ENCODE results near the gene PDZD4. TPM values are rescaled to one million over a fixed set of nuclear protein-coding genes. Genes with fewer than 3 reads are reported as not detected.

Gene PDZD4
- polyA plus RNA-seq, 1 of the 3 experiments (the other 2 are of a cell fraction), result 1.9 TPM

DNA sequence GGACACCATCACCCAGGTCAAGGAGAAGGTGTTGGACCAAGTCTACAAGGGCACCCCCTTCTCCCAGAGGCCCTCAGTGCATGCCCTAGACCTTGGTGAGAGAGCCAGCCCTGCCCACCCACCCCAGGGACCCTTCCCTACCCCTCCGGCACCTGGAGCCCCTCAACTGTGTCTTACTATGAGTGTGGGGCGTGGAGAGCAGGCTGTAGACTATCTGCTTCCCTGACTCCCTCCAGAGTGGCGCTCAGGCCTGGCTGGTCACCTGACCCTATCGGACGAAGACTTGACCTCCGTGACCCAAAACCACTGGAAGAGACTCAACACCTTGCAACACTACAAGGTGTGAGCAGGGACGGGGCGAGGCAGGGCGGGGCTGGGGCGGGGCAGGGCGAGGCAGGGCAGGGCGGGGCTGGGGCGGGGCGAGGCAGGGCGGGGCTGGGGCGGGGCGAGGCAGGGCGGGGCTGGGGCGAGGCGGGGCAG, 54.2 kb downstream of the PDZD4 start:
- CTCF ChIA-PET, result no interaction called here
- Histone ChIP-seq H3K4me3 (ENCODE audit: low read depth in 2 of 2, low read length in 1 of 2) (no peak overlapping the region), H3F3A (replicated peaks; ENCODE audit: insufficient read depth) (no peaks in the 10 kb centered on the region), H3K9ac (no peak overlapping the region), H3K4me2 (no peak overlapping the region), H3K27ac (ENCODE audit: low read depth in 2 of 2, low read length in 1 of 2) (no peak overlapping the region), H3K4me1 (ENCODE audit: control insufficient read depth in 1 of 2, insufficient read depth in 2 of 2, low read depth in 1 of 2, low read length in 1 of 2) (peaks cover 0 to 7% of the 10 kb centered on the region in 2 experiments; a peak in 1 of 4 replicates), H4K20me1 (ENCODE audit: insufficient read depth) (no peaks in the 10 kb centered on the region), H3K9me3 (no peaks in the 10 kb centered on the region), H3K36me3 (replicated peaks in 1 of 2; ENCODE audit: control insufficient read depth in 1 of 2, insufficient read depth in 2 of 2, low read length in 1 of 2) (no peaks in the 10 kb centered on the region), H3K27me3 (ENCODE audit: insufficient read depth) (no peaks in the 10 kb centered on the region), H3K9me2 (no peaks in the 10 kb centered on the region), H2AFZ (ENCODE audit: low read depth) (no peak overlapping the region), H3K79me2 (ENCODE audit: insufficient read depth) (no peaks in the 10 kb centered on the region)
- POLR2A ChIA-PET, result no interaction called here
- 64% methylated on average over 20 of the region's 20 CpGs for WGBS (ENCODE audit: low lambda C conversion rate)
- DNase-seq, result no peak
- TF ChIP-seq, protein P1, sequence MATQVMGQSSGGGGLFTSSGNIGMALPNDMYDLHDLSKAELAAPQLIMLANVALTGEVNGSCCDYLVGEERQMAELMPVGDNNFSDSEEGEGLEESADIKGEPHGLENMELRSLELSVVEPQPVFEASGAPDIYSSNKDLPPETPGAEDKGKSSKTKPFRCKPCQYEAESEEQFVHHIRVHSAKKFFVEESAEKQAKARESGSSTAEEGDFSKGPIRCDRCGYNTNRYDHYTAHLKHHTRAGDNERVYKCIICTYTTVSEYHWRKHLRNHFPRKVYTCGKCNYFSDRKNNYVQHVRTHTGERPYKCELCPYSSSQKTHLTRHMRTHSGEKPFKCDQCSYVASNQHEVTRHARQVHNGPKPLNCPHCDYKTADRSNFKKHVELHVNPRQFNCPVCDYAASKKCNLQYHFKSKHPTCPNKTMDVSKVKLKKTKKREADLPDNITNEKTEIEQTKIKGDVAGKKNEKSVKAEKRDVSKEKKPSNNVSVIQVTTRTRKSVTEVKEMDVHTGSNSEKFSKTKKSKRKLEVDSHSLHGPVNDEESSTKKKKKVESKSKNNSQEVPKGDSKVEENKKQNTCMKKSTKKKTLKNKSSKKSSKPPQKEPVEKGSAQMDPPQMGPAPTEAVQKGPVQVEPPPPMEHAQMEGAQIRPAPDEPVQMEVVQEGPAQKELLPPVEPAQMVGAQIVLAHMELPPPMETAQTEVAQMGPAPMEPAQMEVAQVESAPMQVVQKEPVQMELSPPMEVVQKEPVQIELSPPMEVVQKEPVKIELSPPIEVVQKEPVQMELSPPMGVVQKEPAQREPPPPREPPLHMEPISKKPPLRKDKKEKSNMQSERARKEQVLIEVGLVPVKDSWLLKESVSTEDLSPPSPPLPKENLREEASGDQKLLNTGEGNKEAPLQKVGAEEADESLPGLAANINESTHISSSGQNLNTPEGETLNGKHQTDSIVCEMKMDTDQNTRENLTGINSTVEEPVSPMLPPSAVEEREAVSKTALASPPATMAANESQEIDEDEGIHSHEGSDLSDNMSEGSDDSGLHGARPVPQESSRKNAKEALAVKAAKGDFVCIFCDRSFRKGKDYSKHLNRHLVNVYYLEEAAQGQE (IDR thresholded peaks at IDR 0.05; ENCODE audit: low read depth, low read length), result no peak
- no peak for TF ChIP-seq FOXM1 (IDR thresholded peaks at IDR 0.05; ENCODE audit: low read depth)
- TF ChIP-seq, protein P2, sequence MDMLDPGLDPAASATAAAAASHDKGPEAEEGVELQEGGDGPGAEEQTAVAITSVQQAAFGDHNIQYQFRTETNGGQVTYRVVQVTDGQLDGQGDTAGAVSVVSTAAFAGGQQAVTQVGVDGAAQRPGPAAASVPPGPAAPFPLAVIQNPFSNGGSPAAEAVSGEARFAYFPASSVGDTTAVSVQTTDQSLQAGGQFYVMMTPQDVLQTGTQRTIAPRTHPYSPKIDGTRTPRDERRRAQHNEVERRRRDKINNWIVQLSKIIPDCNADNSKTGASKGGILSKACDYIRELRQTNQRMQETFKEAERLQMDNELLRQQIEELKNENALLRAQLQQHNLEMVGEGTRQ (IDR thresholded peaks at IDR 0.05; ENCODE audit: borderline replicate concordance, low read depth, low read length), result no peak
- TF ChIP-seq SMC3 (IDR thresholded peaks at IDR 0.05; ENCODE audit: low read depth, low read length), result no peak
- TF ChIP-seq RFX5 (IDR thresholded peaks at IDR 0.05; ENCODE audit: low read length), result no peak
- TF ChIP-seq GABPA (IDR thresholded peaks at IDR 0.05; ENCODE audit: low read depth), result no peak
- TF ChIP-seq SIN3A (IDR thresholded peaks at IDR 0.05; ENCODE audit: borderline replicate concordance, low read depth, low read length), result no peak
- no peak for TF ChIP-seq RAD21 (IDR thresholded peaks at IDR 0.05; ENCODE audit: low read length)
- TF ChIP-seq EZH2phosphoT487 (IDR thresholded peaks at IDR 0.05; ENCODE audit: borderline replicate concordance, low read depth), result no peak

DNA sequence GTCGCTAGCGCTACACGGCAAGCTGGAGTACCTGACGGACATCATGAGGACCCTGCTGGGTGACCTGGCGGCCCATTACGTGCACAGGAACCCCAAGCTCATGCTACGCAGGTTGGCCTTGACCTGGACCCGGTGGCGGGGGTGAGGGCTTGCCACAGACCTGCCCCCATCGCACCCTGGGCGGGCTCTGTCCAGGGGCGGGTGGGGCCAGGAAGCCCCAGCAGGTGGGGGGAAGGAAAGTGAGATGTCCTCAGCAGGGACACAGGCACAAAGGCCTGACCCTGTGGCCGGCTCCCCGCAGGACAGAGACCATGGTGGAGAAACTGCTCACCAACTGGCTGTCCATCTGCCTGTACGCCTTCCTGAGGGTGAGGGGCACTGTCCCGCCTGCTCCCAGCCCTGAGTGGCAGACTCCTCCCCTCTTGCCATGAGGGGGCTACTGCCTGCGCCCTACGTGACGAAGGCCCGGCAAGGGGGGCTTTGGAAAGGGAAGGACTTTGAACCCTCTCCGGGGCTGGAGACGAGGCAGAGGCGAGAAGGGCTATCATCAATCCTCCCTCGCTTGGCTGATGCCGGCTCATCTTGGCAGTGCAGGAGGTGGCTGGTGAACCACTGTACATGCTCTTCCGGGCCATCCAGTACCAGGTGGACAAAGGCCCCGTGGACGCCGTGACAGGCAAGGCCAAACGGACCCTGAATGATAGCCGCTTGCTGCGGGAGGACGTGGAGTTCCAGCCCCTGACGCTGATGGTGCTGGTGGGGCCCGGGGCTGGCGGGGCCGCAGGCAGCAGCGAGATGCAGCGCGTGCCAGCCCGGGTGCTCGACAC, 54.8 kb downstream of the PDZD4 start:
- Histone ChIP-seq H3K9me2 (no peaks in the 10 kb centered on the region), H3K4me2 (no peak overlapping the region), H3F3A (replicated peaks; ENCODE audit: insufficient read depth) (no peaks in the 10 kb centered on the region), H3K9ac (no peak overlapping the region), H3K79me2 (ENCODE audit: insufficient read depth) (no peaks in the 10 kb centered on the region), H3K27ac (ENCODE audit: low read depth in 2 of 2, low read length in 1 of 2) (no peak overlapping the region), H3K9me3 (no peaks in the 10 kb centered on the region), H3K27me3 (ENCODE audit: insufficient read depth) (no peaks in the 10 kb centered on the region), H3K36me3 (replicated peaks in 1 of 2; ENCODE audit: control insufficient read depth in 1 of 2, insufficient read depth in 2 of 2, low read length in 1 of 2) (peaks cover 0 to 4% of the 10 kb centered on the region in 2 experiments), H3K4me1 (ENCODE audit: control insufficient read depth in 1 of 2, insufficient read depth in 2 of 2, low read depth in 1 of 2, low read length in 1 of 2) (peaks cover 0 to 6% of the 10 kb centered on the region in 2 experiments; a peak in 1 of 4 replicates), H4K20me1 (ENCODE audit: insufficient read depth) (no peaks in the 10 kb centered on the region), H2AFZ (ENCODE audit: low read depth) (no peak overlapping the region), H3K4me3 (ENCODE audit: low read depth in 2 of 2, low read length in 1 of 2) (no peak overlapping the region)
- POLR2A ChIA-PET, result no interaction called here
- CTCF ChIA-PET, result interaction anchor here (1.1 to 1.3 kb wide), 2 partner anchors 148 to 172 kb away, joined by 3 read pairs; no protein-coding TSS in a partner anchor
- WGBS (ENCODE audit: low lambda C conversion rate), result 65% methylated on average over 18 of the region's 42 CpGs
- DNase-seq, result peak; percentile 28
- TF ChIP-seq FOSL2 (IDR thresholded peaks at IDR 0.05; ENCODE audit: borderline replicate concordance, low read depth), result no peak
- TF ChIP-seq RXRA (IDR thresholded peaks at IDR 0.05; ENCODE audit: borderline replicate concordance, low read depth), result no peak
- TF ChIP-seq, protein P3, sequence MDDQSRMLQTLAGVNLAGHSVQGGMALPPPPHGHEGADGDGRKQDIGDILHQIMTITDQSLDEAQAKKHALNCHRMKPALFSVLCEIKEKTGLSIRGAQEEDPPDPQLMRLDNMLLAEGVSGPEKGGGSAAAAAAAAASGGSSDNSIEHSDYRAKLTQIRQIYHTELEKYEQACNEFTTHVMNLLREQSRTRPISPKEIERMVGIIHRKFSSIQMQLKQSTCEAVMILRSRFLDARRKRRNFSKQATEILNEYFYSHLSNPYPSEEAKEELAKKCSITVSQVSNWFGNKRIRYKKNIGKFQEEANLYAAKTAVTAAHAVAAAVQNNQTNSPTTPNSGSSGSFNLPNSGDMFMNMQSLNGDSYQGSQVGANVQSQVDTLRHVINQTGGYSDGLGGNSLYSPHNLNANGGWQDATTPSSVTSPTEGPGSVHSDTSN (IDR thresholded peaks at IDR 0.05), result no peak
- TF ChIP-seq, protein P4, sequence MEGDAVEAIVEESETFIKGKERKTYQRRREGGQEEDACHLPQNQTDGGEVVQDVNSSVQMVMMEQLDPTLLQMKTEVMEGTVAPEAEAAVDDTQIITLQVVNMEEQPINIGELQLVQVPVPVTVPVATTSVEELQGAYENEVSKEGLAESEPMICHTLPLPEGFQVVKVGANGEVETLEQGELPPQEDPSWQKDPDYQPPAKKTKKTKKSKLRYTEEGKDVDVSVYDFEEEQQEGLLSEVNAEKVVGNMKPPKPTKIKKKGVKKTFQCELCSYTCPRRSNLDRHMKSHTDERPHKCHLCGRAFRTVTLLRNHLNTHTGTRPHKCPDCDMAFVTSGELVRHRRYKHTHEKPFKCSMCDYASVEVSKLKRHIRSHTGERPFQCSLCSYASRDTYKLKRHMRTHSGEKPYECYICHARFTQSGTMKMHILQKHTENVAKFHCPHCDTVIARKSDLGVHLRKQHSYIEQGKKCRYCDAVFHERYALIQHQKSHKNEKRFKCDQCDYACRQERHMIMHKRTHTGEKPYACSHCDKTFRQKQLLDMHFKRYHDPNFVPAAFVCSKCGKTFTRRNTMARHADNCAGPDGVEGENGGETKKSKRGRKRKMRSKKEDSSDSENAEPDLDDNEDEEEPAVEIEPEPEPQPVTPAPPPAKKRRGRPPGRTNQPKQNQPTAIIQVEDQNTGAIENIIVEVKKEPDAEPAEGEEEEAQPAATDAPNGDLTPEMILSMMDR (IDR thresholded peaks at IDR 0.05), result no peak
- TF ChIP-seq, protein P5, sequence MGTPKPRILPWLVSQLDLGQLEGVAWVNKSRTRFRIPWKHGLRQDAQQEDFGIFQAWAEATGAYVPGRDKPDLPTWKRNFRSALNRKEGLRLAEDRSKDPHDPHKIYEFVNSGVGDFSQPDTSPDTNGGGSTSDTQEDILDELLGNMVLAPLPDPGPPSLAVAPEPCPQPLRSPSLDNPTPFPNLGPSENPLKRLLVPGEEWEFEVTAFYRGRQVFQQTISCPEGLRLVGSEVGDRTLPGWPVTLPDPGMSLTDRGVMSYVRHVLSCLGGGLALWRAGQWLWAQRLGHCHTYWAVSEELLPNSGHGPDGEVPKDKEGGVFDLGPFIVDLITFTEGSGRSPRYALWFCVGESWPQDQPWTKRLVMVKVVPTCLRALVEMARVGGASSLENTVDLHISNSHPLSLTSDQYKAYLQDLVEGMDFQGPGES (IDR thresholded peaks at IDR 0.05; ENCODE audit: low read depth, low read length), result no peak
- TF ChIP-seq GATA2 (CRISPR knock-in tag; IDR thresholded peaks at IDR 0.05), result no peak
- no peak for TF ChIP-seq EZH2phosphoT487 (IDR thresholded peaks at IDR 0.05; ENCODE audit: borderline replicate concordance, low read depth)
- TF ChIP-seq JUND (IDR thresholded peaks at IDR 0.05), result no peak
